Measurements from ENCODE around the gene HSPBAP1. TPM values are rescaled to one million over a fixed set of nuclear protein-coding genes. Genes with fewer than 3 reads are reported as not detected.

The HSPBAP1 gene
- total RNA-seq, 1 experiment from 2014 or later, result 8.9 TPM

DNA sequence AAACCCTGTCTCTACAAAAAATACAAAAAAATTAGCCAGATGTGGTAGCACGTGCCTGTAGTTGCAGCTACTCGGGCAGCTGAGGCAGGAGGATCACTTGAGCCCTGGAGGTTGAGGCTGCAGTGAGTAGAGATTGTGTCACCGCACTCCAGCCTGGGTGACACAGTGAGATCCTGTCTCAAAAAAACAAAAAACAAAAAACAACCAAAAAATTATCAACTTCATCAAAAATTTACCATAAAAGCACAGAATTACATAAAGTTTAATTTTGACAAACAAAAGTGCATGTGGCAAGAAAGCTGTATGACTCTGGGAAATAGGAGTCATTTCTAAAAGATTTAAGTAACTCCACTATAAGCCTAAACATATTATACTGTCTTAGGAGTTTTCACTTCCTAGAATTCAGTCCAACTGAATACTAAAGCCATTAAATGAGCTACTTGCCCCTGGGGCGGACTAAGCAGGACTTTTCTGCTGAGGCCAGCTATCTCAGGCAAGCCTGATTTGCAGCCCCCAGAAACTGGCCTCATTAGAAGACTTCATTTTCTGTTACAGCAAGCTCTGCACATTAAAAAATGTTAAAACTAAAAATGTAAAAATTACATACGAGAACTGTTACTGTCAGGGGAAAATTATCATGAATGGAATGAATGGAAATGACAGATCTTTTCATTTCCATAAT is 23.0 kb downstream of the HSPBAP1 start:
- TF ChIP-seq, protein P1, sequence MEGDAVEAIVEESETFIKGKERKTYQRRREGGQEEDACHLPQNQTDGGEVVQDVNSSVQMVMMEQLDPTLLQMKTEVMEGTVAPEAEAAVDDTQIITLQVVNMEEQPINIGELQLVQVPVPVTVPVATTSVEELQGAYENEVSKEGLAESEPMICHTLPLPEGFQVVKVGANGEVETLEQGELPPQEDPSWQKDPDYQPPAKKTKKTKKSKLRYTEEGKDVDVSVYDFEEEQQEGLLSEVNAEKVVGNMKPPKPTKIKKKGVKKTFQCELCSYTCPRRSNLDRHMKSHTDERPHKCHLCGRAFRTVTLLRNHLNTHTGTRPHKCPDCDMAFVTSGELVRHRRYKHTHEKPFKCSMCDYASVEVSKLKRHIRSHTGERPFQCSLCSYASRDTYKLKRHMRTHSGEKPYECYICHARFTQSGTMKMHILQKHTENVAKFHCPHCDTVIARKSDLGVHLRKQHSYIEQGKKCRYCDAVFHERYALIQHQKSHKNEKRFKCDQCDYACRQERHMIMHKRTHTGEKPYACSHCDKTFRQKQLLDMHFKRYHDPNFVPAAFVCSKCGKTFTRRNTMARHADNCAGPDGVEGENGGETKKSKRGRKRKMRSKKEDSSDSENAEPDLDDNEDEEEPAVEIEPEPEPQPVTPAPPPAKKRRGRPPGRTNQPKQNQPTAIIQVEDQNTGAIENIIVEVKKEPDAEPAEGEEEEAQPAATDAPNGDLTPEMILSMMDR (IDR thresholded peaks at IDR 0.05; ENCODE audit: unreplicated experiment), result no peak
- Mint-ChIP-seq H3K9me3 (ENCODE audit: low read depth, unreplicated experiment) (no peaks in the 10 kb centered on the region), H3K4me1 (ENCODE audit: low read depth, unreplicated experiment) (no peaks in the 10 kb centered on the region), H3K4me3 (ENCODE audit: low read depth, unreplicated experiment) (no peak overlapping the region), H3K36me3 (ENCODE audit: insufficient read depth, unreplicated experiment) (no peaks in the 10 kb centered on the region), H3K27ac (ENCODE audit: unreplicated experiment) (no peak overlapping the region), H3K27me3 (ENCODE audit: unreplicated experiment) (no peaks in the 10 kb centered on the region)
- CTCF ChIA-PET, result no interaction called here
- intact Hi-C loops (cut with micrococcal nuclease; ENCODE audit: unreplicated experiment), result no loop called here
- DNase-seq, result no peak
- no TSS peak for BruUV-seq (replicated peaks)

DNA sequence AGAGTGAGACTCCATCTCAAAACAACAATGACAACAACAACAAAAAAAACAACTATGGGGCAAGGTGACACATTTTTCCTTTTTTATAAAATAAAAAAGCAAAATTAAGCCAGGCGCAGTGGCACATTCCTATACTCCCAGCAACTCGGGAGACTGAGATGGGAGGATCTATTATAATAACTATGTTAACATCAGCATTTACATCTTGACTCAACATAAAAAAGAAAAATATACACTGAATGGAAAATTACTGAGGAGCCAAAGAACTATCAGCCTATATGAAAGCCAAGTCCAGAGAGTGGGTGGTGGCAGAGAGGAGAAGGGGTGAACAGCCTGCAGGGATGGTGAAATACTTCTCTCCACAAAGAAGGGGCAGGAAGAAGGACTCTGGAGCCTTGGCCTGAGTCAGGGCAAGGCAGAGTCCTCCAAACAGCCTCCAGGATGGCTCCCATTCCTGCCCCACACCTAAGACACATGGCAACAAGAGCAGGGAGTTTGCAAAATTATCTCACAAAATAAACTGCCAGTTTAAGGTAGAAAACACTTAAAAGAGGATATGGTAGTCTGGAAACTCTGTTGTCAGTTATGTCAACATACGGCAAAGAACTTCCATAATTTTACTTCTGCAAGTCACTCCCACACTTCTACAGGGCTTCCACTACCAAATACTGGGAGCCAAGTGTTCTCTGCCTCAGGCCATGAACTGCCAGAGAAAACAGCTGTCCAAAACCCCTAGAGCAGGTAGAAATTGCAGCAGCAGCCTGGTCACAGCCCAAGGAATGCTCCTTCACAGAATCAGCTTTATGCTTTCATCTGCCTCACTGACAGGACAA is 25.9 kb downstream of the HSPBAP1 start:
- Mint-ChIP-seq H3K36me3 (ENCODE audit: insufficient read depth, unreplicated experiment) (no peaks in the 10 kb centered on the region), H3K4me3 (ENCODE audit: low read depth, unreplicated experiment) (no peak overlapping the region), H3K9me3 (ENCODE audit: low read depth, unreplicated experiment) (no peaks in the 10 kb centered on the region), H3K4me1 (ENCODE audit: low read depth, unreplicated experiment) (no peaks in the 10 kb centered on the region), H3K27me3 (ENCODE audit: unreplicated experiment) (no peaks in the 10 kb centered on the region), H3K27ac (ENCODE audit: unreplicated experiment) (no peak overlapping the region)
- CTCF ChIA-PET, result no interaction called here
- no peak for DNase-seq
- intact Hi-C loops (cut with micrococcal nuclease; ENCODE audit: unreplicated experiment), result no loop called here
- TF ChIP-seq, protein P1 (IDR thresholded peaks at IDR 0.05; ENCODE audit: unreplicated experiment), result no peak
- BruUV-seq (replicated peaks), result no TSS peak

DNA sequence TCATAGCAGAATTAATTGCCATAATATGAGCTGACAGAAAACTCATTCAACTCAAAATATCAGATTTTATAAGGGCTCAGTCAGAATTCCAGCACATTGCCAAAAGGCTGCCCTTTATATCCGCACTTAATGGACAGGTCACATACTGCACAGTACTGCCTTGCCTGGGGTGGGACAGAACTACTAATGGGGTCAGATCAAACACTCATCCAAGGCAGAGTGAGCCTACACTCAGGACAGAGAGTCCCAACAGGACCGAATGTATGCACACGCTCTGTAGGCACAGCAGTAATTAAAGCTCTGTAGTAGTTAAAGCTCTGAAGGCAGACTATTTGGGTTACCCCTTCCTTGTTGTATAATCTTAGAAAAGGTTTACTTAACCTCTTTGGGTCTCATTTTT is 27.2 kb downstream of the HSPBAP1 start:
- Mint-ChIP-seq H3K27me3 (ENCODE audit: unreplicated experiment) (no peaks in the 10 kb centered on the region), H3K9me3 (ENCODE audit: low read depth, unreplicated experiment) (no peaks in the 10 kb centered on the region), H3K36me3 (ENCODE audit: insufficient read depth, unreplicated experiment) (no peaks in the 10 kb centered on the region), H3K27ac (ENCODE audit: unreplicated experiment) (no peak overlapping the region), H3K4me1 (ENCODE audit: low read depth, unreplicated experiment) (no peaks in the 10 kb centered on the region), H3K4me3 (ENCODE audit: low read depth, unreplicated experiment) (no peak overlapping the region)
- intact Hi-C loops (cut with micrococcal nuclease; ENCODE audit: unreplicated experiment), result no loop called here
- no TSS peak for BruUV-seq (replicated peaks)
- TF ChIP-seq, protein P1 (IDR thresholded peaks at IDR 0.05; ENCODE audit: unreplicated experiment), result no peak
- DNase-seq, result no peak
- CTCF ChIA-PET, result no interaction called here

DNA sequence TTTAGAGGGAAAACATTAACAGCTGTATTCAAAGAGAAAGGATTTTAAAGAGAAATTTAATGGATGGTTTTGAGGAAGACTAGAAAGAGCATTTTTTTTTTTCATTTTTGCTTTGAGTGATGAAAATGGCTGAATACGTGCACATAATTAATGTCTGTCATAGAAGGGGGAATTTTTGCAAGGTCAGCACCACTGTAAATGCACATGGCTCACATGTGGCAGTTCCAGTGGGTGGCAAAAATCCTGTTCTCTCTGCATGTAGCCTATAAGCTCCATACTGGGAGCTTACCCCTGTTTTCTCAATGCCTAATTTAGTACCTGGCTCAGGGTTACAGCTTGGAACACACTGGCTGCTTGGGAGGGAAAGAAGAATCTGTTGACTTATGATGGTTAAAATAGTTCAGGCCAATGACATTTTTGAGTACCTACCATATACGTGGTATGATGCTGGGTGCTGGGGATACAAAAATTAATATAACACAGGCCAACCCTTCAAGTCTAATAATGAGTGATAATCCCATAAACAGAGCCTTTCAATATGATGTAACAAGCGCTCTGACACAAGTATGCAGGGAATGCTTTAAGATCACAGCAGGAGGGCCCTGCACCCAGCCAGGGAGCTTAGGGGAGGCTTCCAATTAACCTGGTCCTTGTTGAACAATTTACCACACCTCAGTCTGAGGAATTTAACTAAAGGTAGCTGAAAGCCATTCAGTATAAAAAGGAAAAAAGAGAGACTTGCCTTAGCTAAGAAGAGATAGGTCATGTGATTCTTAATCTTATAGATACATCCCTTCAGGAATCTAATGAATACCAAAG is 33.0 kb downstream of the HSPBAP1 start:
- TF ChIP-seq, protein P1 (IDR thresholded peaks at IDR 0.05; ENCODE audit: unreplicated experiment), result no peak
- Mint-ChIP-seq H3K9me3 (ENCODE audit: low read depth, unreplicated experiment) (no peaks in the 10 kb centered on the region), H3K4me3 (ENCODE audit: low read depth, unreplicated experiment) (no peak overlapping the region), H3K27me3 (ENCODE audit: unreplicated experiment) (no peaks in the 10 kb centered on the region), H3K27ac (ENCODE audit: unreplicated experiment) (no peak overlapping the region), H3K4me1 (ENCODE audit: low read depth, unreplicated experiment) (no peaks in the 10 kb centered on the region), H3K36me3 (ENCODE audit: insufficient read depth, unreplicated experiment) (no peaks in the 10 kb centered on the region)
- intact Hi-C loops (cut with micrococcal nuclease; ENCODE audit: unreplicated experiment), result no loop called here
- no TSS peak for BruUV-seq (replicated peaks)
- peak; percentile 13 for DNase-seq
- CTCF ChIA-PET, result no interaction called here

Data from Calu3 (cell line).